Left lobe of liver (tissue), 2 donors: Measurements from ENCODE around the gene TUBA3E. TPM values are rescaled to one million over a fixed set of nuclear protein-coding genes. Genes with fewer than 3 reads are reported as not detected.
"Not testable (repeated sequence)": the region's sequence is repeated elsewhere in the genome, so short reads cannot be mapped to it uniquely, and the experiment has no call there.

Experiments
- ATAC-seq: fragments of 200-7000 bp; cut with Tn5 transposase; one replicate; pipeline ENCODE4 v1.9.1; 2020; ENCODE audit warnings: mild to moderate bottlenecking, moderate library complexity
- DNase-seq: peaks from one replicate; pipeline ENCODE4 v3.0.0-alpha.2; 2020; ENCODE audit warnings: low spot score
- total RNA-seq: library from RNA; stranded (reverse); gene quantifications from one replicate; pipeline ENCODE4 v1.2.1, GENCODE V29; 2021
- donor health status: DM: no; HTN: no; CAD: no; lungs with moderate emphysema.
- donor health status: DM: no; HTN: yes; CAD: no.

Gene TUBA3E
- total RNA-seq, 1 donor from 2014 or later, result not detected

DNA sequence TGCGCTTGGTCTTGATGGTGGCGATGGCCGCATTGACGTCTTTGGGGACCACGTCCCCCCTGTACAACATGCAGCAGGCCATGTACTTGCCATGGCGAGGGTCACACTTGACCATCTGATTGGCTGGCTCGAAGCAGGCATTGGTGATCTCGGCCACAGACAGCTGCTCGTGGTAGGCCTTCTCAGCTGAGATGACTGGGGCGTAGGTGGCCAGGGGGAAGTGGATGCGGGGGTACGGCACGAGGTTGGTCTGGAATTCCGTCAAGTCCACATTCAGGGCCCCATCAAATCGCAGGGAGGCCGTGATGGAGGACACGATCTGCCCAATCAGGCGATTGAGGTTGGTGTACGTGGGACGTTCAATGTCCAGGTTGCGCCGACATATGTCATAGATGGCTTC is 4.4 kb downstream of the TUBA3E start:
- DNase-seq, ATAC-seq: not testable (repeated sequence)

DNA sequence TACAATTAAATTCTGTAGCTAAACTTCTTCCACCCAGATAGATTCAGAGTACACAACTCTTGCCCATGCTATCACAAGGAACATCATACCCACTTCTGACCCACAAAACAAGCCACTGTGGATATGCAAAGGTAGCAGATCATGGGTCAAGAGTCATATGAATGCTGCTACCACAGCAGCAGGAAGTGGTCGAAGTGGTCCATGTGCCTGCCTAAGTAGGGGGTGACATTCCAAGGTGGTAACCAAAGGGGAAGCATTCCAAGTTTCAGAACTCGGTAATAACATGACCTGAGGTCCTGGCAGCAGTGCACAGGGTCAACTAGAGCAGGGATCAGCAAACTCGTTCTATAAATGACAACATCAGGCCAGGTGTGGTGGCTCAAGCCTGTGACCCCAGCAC is 5.8 kb downstream of the TUBA3E start:
- not testable (repeated sequence) for ATAC-seq

DNA sequence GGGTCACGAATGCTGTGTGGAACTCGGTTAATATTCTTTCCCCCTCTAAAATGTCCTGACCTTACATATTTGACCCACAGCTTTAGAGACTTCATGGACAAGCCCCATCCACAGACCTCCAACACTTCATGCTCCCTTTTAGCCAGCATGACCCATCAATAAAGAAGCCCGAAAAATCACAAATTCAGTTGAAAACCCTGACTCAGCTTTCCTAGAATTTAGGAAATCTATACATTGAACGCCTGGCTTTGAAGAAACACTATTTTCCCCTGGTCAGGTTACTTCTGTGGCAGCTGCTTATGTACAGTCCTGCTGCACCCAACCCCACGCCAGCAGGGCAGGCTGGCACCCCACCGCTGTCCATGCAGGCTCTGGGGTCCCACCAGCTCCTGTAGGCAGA is 6.9 kb downstream of the TUBA3E start:
- DNase-seq, ATAC-seq: not testable (repeated sequence)

More for the DNA sequence above, 5.8 kb downstream of the TUBA3E start:
- not testable (repeated sequence) for DNase-seq

DNA sequence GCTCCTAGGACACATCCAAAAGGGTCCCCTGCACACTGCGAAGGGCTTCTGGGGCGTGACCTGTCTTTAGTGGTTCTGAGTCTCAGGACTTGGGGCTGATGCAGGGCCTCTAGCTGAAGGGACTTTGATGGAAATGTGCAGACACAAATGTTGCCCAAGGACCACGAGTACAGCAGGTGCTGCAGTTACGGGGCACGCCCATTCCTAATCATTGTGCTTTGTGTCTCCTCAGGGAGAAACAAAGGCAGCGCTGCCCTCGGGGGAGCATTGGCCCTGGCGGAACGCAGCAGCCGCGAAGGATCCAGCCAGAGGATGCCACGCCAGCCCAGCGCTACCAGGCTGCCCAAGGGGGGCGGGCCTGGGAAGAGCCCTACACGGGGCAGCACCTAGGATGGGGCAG is 8.0 kb downstream of the TUBA3E start:
- DNase-seq (no peak), ATAC-seq (no peak)

DNA sequence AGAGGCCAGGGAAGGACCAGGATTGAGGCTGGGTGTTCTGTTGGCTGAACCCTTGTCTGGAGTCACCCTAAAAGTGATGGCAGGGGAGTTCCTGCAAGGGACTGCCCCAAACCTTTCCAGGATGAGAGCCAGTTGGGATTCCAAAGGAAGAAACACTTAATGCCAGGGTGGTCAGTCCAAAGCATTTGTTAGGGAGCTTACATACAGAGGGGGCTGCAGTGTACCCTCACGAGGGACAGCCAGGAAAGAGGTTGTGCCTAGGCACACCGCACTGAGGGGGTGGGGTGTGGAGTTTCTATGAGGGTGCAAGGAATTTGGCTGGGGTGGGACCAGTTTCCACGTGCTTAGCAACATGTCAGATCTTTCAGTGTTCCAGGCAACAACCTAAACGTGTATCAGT is 9.3 kb downstream of the TUBA3E start:
- not testable (repeated sequence) for DNase-seq, ATAC-seq

DNA sequence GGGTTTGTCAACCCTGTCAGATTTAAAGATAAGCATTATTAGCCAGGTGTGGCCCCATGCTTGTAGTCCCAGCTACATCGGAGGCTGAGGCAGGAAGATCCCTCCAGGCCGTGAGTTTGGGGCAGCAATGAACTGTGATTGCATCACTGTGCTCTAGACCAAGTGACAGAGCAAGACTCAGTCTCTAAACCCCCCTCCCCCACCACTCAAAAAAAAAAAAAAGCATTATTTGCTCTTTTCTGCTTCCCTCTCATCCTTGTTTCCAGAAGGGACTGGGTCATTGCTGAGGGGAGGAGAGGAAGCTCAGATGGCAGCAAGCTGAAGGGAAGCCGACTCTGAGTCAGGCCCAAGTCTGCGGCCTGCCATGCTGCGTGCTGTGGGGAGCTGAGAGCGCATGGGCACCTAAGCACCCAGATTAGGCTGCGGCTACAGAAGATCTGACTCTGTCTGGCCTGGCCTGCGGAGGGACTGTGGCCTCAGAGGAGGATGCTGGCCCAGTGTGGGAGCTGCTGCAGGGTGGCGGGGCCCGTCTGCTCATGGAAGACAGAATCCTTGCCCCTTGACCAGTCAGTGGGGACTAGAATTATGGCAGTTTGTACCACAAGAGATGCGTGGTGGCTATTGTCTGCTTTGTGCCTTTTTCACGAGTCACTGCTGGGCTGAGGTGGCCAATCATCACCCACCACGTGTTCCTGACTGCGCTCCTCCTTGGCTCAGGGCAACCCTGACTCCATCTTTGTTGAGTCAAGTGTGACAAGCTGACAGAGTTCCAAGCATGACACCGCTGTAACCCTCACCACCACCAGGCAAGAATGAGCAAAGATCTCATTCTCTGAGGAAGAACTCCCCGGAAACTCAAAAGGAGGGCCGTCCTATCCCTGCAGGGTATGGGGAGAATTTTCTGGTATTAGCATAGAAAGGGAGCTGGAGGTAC is 10.1 kb downstream of the TUBA3E start:
- ATAC-seq, DNase-seq: not testable (repeated sequence)

DNA sequence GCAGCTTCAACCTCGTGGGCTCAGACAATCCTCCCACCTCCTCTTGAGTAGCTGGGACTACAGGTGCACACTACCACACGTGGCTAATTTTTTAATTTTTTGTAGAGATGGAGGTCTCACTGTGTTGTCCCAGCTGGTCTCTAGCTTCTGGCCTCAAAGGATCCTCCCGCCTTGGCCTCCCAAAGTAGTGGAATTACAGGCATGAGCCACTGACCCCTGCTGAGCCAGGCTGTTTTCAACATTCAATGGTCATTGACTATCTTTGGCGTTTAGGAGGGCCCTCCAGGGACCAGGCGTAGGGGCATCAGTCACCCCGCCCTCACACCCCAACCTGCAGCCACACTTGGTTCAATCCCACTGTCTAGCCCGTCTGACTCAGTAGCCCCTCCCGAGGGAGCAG is 11.0 kb downstream of the TUBA3E start:
- DNase-seq, result no peak

DNA sequence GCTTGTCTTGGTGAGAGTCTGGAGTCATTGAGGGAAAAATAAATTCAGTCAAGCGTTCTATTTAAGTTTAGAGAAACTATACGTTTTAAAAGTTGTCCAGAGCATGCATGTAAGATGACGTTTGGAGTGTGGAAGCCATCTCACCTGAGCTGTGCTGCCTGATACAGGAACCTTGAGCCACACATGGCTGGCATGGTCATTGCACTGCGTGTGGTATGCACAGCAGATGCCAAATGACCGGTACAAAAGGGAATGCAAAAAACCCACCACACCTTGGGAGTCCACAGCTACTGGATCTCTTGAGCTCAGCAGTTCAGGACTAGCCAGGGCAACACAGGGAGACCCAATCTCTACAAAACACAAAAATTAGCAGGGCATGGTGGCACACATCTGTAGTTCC is 11.8 kb downstream of the TUBA3E start:
- ATAC-seq (no peak), DNase-seq (no peak)

More for the DNA sequence above, 11.0 kb downstream of the TUBA3E start:
- no peak for ATAC-seq

DNA sequence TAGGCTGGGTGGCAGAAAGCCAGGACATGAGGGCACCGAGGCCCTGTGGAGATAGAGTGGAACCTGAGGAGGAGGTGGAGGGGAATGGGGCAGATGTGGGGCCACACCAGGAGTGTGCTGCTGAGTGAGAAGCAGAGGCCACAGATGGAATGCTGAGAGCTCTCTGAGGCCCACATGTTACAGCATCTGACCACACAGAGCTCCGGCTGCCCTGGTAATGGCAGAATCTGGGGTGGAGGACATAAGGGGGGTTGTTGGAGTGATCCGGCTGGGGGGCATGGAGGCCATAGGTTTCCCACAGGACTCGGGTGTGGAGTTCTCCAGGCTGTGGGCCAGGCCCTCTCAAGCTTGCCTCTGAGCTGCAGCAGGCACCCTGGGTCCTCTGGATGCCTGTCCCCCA is 12.3 kb downstream of the TUBA3E start:
- ATAC-seq (no peak), DNase-seq (no peak)

DNA sequence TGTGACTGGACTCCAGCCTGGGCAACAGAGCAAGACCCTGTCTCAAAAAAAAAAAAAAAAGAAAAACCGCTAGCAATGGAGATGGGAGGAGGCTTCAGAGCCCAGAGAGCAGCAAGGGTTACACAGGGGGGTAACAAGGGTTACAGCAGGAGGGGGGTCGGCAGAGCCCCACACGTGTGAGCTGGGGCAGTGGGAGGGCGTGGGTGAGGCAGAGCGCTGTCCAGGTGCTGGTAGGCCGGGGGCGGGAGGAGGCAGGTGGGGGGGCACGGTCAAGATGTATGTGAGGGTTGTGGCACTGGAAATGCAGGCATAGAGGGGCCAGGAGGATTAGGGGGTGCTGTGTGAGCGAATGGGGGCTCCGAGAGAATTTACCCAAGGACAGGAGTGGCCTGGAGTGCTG is 12.8 kb downstream of the TUBA3E start:
- DNase-seq (no peak), ATAC-seq (no peak)

DNA sequence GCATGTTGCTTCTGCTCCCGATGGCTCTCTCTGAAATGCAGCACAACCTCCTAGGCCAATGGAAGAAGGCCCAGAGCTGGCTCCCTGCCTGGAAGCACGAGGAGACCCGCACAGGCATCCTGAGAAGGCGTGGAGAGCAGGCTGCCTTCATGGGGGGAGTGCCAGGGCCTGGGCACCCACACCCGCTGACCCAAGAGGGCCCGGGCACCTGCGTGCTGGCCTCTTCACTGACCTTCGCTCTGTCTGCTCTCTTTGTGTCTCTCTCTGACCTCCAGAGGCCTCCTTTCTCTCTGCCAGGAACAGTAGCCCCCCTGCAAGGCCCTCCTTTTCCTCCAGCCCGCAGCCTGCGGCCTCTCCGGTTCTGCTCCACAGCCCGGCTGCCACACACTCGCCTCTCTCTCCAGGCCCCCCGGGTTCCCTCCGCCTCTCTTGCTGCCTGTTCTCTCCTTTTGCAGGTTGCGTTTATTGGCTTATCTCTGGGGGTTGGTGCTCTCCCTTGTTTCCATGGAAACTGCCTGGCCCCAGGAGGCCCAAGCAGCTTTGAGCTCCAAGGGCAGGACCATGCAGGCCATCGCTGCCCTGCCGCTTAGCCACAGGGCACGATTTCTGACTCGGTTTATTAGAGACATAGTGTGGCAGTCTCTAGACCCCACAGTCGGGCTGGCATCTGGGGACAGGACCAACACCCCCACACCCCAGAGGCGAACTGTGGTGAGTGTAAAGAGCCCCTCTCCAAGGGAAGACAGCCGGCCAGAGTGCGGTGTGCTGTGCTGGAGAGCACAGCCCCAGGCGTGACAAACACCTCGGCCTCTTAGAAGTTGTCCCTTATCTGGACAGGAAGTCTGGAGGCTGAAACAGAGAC is 14.5 kb downstream of the TUBA3E start:
- DNase-seq (no peak), ATAC-seq (no peak)

DNA sequence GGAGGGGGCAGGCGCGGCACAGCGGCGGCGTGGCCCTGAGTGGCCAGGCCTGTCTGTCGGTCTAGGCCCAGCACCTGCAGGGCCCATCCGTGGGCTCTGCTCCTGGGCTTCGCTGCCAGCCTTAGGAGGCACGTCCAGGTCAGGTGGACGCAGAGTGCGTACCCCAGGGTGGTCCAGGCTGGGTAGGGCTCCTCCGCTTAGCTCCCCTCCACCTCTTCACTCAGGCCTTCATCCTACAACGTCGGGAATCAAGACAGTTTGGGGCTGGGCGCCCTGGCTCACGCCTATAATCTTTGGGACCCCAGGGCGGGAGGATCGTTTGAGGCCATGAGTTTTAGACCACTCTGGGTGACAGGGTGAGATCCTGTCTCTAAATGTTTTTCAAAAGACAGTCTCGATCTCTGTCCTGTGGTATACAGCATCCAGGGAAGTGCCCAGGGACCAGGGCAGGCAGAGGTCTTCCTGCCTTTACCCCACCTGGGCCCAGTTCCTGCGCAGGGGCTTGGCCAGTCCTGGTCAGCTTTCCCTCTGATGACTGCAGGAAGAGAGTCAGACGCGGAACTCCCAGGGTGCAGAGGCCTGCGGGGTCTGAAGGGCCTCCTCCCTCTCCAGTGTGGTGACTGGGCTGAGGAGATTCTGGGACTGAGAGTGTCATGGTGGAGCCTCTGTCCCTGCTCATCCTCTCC is 15.3 kb downstream of the TUBA3E start:
- ATAC-seq, result not testable (repeated sequence)

DNA sequence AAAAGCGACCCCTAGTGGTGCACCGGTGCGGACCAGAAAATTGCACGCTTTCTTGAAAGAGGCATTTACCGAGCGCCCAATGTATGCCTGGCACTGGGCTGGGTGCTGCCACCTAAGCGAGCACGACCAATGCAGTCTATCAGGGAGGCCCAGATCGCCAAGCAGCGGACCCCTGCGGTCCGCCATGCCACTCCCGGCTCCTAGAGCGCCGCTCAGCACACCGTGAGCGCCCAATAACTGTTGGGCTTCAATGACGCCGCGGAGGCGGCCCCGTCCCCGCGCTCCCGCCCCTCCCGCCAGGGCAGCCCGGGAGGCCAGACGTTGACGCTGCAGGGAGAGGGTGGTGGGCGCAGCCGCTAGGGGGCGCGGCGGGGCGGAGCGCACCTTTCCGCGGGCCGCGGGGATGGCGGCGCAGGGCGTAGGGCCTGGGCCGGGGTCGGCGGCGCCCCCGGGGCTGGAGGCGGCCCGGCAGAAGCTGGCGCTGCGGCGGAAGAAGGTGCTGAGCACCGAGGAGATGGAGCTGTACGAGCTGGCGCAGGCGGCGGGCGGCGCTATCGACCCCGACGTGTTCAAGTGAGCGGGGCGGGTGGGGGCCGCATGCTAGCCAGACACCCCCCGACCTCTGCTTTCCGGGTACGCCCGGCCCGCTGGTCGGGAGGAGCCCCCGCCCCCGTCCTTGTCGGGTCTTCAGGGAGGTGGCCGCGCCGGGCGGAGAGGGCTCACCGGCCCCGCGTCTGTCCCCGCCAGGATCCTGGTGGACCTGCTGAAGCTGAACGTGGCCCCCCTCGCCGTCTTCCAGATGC is 16.2 kb downstream of the TUBA3E start, which contains the start of gene MZT2B:
Gene MZT2B (plus strand): TSS at position 383 of the 803 bp plus-strand sequence. CDS start 21 bp downstream, at position 404.
- ATAC-seq, result peak; percentile 93
- peak; percentile 91 for DNase-seq

More for the DNA sequence above, 15.3 kb downstream of the TUBA3E start:
- DNase-seq, result not testable (repeated sequence)

DNA sequence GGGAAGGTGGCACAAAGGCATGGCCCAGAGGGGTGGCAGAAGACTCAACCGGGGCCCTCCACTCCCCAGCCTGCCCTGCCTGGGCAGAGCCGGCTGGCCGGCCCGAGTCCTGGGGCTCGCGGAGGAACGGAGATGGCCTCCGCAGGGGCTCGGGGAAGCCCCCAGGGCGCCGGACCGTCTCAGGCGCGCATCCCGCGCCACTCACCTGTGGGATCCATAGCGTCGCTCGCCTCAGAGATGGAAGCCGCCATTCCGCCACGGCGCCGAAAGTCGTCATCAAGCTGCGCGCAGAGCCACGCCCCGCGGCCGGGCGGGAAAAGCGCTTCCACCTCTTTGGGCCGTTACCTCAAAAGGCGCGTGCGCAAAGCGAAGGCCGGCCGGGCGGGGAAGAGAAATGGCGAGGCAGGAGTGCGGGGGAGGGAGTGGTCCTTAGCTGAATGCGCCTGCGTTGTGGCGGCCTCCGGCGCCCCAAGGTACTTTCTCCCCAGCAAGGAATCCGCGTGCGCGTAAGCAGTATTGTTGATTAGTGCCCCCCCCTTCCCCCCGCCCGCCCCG is 16.8 kb downstream of the TUBA3E start, which contains the start of gene SMPD4:
Gene SMPD4 (minus strand): TSS at position 278 of the 555 bp plus-strand sequence. CDS start 5,010 bp downstream, outside the sequence.
- DNase-seq, result peak; percentile 97
- peak; percentile 86 for ATAC-seq

DNA sequence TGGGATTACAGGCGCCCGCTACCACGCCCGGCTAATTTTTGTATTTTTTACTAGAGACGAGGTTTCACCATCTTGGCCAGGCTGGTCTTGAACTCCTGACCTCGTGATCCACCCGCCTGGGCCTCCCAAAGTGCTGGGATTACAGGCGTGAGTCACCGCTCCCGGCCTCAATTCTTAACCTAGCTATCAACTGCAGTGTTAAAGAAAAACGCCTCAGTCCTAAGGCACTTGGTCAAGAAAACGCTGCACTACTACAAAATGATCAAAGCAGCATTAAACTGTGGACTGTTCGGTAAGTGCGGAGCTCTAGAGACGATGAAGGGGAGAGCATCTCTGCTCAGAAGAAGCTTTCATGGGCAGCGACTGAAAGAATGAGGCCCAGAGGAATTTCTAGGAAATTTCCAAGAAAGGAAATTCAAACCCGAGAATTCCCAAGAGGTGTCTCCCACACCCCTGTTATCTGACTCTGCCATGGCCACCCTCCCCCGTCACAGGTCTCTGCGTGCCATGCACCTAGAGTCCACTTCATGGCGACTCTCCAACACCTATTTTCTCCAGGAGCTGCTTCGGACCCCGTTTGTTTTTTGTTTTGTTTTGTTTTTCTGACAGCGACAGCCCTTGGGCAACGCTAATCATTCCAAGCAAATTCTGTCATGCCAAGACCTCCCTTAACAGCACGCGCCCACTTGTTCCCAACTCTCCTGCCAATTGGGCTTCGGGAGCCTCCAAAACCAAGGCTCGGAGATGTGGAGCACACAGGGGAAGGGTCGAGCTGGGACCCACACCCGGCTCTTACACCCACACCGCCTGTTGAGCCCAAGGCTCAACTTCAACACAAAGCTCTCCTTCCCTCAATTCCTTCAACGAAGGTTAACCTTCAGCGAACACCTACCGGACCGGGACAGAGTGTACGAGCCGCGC is 17.6 kb downstream of the TUBA3E start:
- DNase-seq, ATAC-seq: not testable (repeated sequence)

DNA sequence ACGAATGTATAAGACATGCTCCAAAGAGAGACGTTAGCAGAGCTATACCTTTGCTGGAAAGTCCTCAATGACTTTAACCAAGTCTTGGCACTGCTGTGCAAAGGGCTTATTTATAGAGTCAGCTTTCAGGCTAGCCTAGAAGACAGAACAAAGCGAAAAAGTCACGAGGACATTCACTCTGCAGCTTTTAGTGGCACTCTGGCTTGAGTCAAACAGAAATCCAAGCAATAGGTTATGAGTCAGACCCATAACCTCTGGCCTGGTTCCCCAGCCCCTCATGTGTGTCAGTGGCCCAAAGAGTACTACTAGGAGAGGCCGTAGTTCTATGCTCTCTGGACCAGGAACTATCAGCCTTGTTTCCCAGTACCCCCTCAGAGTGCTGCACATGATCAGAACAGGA is 23.4 kb downstream of the TUBA3E start:
- ATAC-seq, DNase-seq: not testable (repeated sequence)

DNA sequence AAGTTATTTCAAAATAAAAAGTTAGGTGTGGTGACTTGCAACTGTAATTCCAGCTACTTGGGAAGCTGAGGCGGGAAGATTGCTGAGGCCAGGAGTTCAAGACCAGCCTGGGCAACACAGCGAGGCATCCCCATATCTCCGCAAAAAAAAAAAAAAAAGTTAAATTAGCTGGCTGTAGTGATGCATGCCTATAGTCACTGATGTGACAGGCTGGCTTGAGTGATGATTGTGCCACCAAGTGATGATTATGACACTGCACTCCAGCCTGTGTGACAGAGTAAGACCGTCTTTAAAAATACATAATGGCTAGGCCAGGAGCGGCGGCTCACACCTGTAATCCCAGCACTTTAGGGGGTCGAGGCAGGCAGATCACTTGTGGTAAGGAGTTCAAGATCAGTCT is 28.3 kb downstream of the TUBA3E start:
- ATAC-seq (no peak), DNase-seq (no peak)

DNA sequence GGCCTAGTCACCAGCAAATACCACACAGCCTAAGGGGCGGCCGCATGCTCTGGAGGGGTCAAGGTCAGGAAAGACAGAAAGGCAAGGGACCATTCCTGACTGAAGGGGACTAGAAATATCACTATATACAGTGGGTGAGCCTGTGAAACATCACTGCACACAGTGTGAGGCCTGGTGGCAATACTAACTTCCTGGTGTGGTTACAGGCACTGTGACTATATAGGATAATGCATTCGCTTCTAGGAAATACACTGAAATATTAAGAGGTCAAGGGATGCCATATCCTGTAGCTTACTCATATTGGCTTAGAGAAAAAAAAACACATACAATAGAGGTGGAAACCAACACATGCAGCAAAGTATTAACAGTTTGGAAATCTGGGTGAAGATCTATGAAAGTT is 29.1 kb downstream of the TUBA3E start:
- DNase-seq, ATAC-seq: not testable (repeated sequence)
